Stimulated activated CD8-positive, alpha-beta memory T cell treated with anti-CD3 and anti-CD28 coated beads, Interleukin-4, amount 100 ng/mL, for 48 hours (primary cell): ENCODE data around the gene TNC.
A peak's percentile ranks its signal among the peaks of the same experiment; 100 is the strongest.

Experiments used
- DNase-seq: peaks from one replicate; pipeline ENCODE4 v3.0.0-alpha.2; 2020

The TNC gene

GRCh38 chr9:115093520-115093919 is 24.4 kb downstream of the TNC start:
- no peak for DNase-seq

- DNase-seq = no peak
These were observed 27.5 kb downstream of the TNC start for GRCh38 chr9:115090486-115090885.

GRCh38 chr9:115088860-115089259 is 29.1 kb downstream of the TNC start:
- DNase-seq = no peak

- DNase-seq = no peak
These were observed 31.1 kb downstream of the TNC start for GRCh38 chr9:115086886-115087285.

DNA sequence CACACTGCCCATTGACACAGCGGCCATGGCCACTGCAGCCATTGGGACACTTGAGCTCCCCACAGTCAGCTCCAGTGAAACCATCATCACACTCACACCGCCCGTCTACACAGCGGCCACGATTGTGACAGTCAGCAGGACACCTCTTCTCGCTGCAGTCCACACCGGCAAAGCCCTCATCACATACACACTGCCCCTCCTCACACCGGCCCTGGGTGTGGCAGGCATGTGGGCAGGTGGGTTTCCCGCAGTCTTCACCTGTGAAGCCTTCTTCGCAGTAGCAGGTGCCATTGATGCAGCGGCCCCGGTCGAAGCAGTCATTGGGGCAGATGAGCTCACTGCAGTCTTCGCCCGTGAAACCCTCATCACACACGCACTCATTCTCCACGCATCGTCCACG is 31.5 kb downstream of the TNC start:
- no peak for DNase-seq

GRCh38 chr9:115085773-115086377 is 32.1 kb downstream of the TNC start:
- no peak for DNase-seq

- no peak for DNase-seq
These were observed 33.2 kb downstream of the TNC start for GRCh38 chr9:115084709-115085108.

DNA sequence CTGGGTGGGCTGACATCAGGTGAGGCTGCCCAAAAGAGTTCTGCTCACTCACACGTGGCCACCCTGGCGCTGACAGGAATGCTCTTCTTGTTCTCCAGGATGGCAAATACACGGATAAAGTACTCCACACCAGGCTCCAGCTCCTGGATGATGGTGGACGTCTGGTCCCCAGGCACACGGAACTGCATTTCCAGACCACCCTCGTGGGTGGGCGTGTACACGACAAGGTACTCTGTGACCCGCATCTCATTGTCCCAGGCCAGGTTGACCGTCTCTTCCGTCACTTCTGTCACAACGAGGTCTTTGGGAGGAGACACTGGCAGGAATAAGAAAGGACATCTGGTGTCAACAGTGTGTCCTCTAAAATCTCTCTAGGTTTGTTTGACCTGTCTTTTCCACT is 33.8 kb downstream of the TNC start:
- no peak for DNase-seq

DNA sequence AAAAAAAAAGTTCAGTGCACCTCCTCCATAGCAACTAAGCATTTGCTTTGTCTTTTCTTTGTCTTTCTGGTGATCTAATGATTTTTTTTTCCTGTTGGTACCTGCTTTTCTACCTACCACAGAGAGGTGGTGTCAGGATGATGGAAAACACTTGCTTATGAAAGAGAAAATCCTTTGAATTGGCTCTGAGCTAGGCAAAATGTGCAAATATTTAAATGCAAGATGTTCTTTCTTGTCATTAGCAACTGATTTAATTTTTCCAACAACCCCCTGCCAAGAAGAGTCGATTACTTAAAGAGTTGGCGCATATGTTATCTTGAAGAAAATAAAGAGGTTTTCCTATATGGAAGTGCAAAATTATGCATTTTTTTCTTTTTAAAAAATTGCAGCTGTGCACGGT is 37.7 kb downstream of the TNC start:
- no peak for DNase-seq

DNA sequence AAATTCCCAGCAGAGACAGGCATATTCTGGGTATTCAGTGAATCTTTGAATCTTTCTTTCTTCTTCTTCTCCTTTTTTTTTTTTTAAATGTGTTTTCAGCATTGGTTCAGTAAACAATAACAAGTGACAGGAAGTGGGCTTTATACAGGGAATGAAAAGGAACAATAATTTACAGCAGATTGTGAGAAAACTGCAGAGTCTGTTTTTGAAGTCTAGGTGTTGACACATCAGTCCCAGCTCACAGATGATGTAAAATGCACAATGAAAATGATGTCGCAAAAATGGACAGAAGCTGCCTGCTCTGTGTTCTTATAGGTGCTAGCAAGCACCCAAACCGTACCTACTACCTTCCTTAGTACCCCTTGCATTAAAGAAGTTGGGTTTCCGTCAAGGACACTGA is 38.8 kb downstream of the TNC start:
- no peak for DNase-seq

DNA sequence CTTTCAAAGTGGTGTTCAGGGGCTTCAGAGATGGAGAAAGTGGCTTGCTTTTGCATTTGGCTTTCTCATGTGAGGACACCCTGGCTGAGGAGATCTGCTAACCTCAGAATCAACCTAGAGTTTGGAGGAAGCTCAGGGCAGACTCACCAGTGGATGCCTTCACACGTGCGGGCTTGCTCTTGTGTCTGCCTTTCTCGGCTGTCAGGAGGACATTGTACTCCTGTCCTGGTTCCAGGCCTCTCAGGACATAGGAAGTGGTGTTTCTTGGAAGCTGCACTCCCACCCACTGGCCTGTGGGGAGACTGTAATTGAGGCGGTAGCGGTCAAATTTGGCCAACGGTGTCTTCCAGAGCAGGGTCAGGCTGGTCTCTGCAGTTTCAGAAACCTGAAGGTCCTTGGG is 44.5 kb downstream of the TNC start:
- no peak for DNase-seq

DNA sequence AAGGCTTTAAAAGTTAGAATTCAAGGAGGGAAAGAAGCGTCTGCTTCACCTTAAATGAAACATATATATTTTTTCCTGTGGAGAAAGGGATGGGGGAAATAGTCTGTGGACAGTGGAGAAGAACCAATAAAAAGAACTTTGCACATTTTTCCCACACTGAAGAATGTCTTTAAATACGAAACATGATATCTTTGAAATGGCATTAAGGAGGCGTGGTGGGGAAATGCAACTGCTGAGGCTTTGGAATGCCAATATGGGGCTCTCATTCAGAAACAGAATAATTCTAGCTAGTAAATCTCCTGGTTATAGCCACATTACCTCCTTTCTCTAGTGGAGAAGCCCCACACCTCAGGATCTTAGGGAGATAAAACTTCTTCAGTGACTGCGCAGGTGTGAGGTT is 46.8 kb downstream of the TNC start:
- DNase-seq = no peak

GRCh38 chr9:115069771-115070170 is 48.2 kb downstream of the TNC start:
- DNase-seq = no peak

DNA sequence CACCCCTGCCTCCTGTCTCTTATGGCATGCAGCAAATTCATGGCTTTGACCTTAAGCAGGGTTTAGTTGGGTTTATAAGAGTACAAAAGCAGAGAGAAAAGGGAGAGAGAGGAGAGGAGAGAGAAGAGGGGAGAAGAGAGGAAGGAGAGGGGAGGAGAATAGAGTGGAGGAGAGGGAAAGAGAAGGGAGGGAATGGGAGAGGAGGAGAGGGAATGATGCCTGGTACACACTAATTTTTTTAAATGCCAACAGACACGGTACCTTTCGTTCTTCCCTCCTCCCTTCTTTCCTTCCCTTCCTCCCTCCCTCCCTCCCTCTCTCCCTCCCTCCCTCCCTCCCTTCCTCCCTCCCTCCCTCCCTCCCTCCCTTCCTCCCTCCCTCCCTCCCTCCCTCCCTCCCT is 48.7 kb downstream of the TNC start:
- DNase-seq = no peak

GRCh38 chr9:115068031-115068430 is 49.9 kb downstream of the TNC start:
- DNase-seq = no peak

- DNase-seq = no peak
These were observed 54.7 kb downstream of the TNC start for GRCh38 chr9:115063058-115063845.

DNA sequence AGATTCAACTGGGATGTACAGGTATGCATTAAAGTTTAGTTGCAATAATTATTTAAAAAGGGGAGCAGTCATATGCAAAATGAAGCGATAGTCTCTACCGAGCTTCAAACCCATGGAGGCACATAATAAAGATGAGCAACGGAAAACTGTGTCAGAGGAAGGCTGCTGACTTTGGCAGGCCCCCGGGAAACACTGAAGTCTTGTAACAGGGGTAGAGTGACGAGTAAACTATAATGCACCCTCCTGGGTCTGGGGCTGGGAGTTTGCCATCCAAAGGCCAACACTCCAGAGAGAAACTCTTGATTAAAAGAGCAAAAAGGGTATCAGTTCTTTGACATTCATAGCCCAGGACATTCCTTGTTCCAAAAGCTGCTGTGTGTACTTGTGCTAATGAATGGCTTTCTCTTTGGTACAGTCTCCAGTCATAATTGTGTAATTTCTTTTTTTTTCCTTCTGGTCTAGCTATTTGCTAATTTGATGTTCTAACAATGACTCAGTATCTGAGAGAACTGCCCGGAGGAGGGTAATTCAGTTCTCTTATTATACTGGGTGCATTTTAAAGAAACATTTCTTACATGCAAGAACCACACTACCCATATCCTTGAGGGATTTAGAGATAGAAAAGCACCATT is 59.2 kb downstream of the TNC start:
- no peak for DNase-seq

- DNase-seq = no peak
These were observed 59.8 kb downstream of the TNC start for GRCh38 chr9:115058175-115058574.

GRCh38 chr9:115057559-115057958 is 60.4 kb downstream of the TNC start:
- no peak for DNase-seq

DNA sequence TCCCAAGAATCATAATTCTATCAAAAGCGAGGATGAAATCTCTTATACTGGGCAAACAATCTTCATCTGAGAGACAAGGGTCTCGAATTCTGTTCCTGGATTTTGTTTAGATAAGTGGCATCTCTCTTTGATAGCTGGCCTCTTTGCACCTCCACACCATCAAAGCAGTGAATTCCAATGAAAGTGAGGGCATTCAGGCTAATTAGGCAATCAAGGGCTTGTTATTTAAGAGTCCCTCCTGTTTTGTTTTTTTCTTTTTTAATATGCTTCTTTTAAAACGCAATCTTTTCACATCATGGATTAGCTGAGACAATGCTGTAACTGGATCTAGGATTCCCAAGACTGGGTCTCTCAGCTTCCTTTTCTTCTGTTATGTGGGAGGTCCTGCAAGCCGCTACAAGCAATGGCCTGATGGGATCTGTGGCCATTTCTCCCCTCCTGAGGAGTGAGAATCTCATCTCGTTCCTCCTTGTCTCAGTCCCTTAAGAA is 67.9 kb downstream of the TNC start:
- DNase-seq = no peak

DNA sequence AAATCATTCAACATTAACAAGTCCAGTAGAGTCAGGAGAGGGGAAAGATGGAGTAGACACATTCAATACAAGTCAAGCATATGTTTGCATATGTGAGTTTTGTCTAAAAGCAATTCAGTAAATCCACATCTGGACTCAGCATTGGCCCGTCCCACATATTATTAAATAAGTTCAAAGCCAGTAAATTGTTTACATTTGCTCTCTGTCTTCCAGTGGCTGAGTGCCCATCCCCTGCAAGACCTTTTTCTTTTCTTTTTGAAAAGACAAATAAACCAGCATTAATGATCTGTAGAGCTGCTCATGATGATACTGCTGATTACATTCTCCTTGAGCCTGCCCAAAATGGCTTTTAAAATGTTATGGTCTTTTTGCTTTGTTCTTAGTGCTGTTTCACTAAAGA is 71.1 kb downstream of the TNC start:
- no peak for DNase-seq

- no peak for DNase-seq
These were observed 71.8 kb downstream of the TNC start for GRCh38 chr9:115046199-115046598.

DNA sequence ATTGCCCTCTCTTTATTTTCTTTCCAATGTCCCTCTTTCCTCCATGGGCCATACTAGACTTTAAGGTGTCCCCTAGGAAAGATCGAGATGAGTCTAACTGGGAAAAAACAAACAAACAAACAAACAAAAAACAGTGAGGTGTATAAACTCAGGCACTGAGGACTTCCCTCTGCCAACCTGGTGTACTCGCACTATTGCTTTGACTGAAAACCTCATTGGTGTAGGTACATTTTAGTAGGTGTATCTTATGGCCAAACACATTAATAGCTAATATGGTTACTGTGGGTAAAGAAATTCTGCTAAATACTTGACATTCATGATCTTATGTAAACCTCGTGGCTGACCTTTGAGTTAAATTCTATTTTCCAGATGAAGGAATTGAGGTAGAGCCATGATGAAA is 74.3 kb downstream of the TNC start:
- DNase-seq = no peak

DNA sequence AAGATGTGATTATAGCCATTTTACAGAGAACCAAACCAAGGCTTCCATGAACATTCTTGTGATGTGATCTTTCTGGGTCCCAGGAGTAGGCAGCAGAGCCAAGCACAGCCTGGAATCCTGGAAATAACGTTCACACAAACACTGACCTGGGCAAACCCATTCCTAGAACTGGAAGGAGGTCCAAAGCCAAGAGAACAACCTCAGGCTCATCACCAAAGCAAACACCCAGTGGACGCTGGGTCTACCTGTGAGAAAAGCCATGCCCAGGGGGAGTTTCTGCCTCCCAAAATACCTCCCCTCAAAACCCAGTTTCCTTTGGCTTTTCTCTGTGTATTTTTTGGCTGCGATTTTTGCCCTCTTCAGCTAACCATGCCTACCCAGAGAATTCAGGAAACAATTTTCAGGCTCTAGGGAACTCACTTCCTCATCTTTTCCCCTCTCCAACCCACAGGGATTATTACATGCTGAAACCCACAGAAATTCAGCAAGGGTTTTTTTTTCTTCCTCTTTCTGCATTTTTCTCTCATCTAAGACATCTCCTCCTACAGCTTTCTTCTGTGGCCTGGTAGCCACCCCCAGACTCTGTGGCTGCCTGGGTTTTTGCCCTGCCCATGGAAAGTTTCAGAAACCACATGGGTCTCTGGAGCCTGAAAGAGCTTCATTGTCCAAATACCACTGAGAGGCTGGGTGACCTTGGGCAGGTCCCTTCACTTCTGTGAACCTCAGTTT is 75.0 kb downstream of the TNC start:
- peak; percentile 64 for DNase-seq
